Epidermal melanocyte (primary cell): ENCODE data around the gene NAB1.
"Not testable (repeated sequence)": the region's sequence is repeated elsewhere in the genome, so short reads cannot be mapped to it uniquely, and the experiment has no call there.

Experiments used
- DNase-seq: peaks from one replicate; pipeline ENCODE4 v3.0.0; 2011; ENCODE audit warnings: low spot score; ENCODE audit not compliant: insufficient read length

The NAB1 gene

DNA sequence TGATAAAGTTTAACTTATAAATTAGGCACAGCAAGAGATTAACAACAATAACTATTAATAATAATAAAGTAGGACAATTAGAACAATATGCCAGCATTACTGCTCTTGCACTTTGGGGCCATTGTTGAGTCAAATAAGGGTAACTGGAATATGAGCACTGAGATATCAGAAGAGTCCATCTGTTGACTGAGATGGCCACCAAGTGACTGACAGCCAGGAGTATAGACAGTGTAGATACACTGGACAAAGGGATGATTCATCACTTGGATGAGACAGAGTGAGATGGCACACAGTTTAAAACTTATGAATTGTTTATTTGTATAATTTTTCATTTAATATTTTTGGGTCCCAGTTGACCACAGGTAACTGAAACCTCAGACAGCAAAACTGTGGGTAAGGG, 20.0 kb downstream of the NAB1 start:
- no peak for DNase-seq

DNA sequence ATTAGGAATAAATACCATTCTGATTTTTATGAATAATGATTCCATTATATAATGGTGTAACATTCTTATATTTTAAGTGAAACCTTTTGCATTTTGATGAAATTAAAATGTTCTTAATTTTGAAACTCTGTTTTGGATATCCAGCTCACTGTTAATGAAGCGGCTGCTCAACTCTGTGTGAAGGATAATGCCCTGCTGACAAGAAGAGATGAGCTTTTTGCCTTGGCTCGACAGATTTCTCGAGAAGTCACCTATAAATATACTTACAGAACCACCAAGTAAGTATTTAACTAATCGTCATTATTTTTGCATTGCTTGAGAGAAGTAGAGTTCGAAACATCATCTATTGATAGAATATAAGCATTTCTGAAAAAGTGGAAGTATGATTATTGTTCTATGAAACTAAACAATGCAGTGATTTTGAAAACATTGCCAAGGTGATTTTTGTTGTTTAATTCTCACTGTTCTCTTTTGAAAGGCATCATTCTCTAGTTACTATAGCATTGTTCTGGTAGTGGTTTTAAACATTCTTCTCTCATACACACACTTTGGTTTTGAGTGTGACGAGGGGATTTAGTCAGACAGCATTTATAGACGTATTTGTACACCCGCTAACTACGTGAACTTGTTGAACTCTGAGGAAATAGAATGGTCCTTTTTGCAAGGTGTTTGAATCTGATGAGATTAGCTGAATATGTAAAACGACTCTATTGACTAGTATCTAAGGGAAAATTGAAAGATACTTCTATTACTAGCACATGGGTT, 21.5 kb downstream of the NAB1 start:
- DNase-seq = no peak

DNA sequence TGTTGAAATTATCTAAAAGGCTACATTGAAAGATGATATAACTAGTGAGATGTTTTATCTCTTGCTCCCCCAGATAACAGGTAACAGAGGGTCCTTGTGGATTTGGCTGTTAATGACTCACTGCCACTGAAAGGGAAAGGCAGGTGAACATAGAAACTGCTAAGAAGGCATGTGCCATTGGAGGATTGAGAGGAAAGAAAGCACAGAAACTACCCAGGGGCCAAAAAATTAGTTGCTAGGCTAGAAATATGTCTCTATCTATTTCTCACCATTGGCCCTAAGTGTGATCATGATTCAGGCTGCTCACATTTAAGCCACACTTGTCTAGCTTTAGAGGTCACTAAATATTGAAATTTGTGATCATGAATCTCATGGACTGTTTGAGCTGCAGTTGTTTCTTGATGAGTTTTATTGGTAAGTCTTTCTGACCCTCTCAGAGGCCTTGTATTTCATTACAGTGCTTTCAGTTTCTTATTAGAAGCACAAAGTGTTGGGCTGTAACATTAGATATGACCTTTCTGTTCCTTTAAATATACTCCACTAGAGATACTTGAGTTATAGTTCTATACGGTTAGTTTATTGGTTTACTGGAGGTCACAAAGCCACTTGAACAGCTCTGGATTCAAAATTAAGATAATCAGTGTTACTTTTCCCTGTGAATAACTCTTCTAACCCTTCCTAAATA, 26.2 kb downstream of the NAB1 start:
- no peak for DNase-seq

DNA sequence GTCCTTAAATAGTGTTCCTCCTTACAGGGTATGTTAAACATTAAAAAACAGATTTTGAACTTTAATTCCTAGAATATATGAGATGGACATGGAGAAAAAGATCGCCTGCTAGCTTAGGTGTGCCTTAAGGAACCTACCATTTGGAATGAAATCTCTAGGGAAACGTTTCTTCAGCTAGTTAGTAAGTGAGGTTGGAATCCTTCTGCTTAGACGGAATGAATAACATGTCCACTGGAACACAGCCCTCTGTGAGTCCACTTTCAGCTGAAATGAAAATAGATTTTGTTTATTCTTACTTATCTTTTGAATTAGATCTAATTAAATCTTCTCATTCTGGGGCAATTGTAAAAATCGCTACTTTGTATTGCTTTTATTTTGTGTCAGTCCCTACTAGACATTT, 28.4 kb downstream of the NAB1 start:
- no peak for DNase-seq

DNA sequence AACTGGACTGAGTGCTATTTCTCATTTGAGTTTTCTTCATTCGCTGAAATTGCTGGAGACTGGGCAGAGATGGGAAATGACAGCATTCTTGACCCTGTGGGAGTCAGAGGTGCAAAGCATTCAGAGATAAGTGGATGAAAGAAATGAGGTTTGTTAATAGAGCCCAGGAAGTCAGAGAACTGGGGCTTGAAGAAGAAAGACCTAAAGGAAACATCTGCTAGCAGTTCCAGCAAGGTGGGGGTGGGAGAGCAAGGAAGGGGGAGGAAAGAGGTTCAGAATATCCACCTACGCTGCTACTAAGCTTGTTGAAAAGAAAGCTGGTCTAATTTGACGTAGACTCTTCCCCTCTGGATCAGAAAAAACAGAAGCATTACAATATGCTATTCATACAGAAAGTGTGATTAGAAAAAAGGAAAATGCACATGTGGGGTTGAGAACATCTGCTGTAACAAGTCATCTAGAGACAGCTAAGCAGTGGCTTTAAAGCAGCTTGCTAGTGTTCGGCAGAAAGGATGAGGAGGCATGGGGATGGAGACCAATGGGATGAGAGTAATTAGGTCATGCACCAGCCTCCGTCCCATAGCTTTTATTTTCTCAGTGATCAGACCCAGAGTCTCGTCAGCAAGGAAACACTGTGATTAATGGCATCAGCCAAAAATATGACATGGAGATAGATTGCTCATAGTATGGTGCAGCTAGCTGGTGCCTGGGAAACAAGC, 29.7 kb downstream of the NAB1 start:
- no peak for DNase-seq

DNA sequence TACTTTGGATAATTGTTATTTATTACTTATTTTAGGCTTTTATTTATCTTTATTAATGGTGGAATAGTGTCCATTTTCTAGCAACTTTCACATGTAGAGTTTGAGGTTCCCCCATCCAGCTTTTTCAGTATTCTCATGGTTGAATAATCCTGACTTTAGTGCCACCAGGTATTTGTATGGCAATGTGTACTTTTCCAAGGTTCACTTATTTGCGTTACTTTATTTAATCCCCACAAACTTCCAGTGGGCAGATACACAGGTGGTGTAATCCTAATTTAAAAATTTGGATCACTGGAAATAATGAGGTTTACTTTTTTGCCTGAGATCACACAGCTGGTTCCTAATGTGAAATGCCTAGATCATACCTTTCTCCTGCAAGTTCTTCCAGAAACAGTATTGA, 30.5 kb downstream of the NAB1 start:
- DNase-seq = no peak

DNA sequence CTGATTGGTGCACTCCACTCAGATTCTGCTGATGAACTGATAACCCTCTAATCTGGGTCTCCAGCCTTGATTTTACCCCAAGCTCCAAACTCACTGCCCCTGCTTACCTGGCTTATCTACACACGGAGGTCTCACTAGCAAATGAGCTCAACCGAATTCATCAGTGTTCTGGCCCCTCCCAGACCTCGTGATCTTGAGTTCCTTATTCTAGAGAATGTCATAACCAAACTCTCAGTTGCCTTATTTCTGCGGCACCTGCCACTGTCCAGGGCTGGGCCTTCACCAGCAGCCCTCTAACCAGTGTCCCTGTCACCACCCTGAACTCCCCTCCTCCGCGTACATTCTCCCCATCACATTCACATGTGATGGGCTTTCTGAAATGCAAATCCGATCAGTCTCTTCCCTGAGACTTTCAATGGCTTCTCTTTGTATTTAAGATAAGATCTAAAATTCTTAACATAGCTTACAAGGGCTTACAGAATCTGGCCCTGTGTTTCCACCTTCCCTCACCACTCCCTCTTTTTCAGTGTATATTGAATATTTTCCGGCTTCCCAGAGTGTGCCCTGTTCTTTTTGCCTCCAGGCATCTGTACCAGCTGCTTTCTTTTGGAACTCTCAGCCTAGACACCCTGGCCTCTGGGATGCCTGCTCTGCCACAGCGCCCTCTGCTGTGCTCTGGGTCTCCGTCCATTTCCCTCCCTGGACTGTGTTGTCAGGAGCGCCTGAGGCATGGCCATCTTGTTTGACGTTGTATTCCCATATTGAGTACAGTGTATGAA, 31.1 kb downstream of the NAB1 start:
- no peak for DNase-seq

DNA sequence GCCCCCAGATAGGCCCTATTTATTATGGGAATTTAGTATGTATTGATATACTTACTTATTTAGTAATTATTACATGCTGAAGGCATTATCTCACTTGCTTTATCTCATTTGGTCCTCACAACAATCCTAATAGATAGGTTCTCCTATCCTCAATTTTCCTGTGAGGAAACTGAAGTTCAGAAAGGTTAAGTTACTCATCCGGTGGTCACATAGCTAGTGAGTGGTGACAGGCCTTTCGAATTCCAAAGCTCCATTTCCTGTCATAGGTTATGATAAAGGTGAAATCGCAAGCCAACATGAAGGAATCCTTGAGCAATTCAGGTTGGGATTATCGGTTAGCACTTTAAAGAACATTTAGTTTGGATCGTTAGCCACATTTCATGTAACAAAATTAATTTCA, 33.3 kb downstream of the NAB1 start:
- no peak for DNase-seq

DNA sequence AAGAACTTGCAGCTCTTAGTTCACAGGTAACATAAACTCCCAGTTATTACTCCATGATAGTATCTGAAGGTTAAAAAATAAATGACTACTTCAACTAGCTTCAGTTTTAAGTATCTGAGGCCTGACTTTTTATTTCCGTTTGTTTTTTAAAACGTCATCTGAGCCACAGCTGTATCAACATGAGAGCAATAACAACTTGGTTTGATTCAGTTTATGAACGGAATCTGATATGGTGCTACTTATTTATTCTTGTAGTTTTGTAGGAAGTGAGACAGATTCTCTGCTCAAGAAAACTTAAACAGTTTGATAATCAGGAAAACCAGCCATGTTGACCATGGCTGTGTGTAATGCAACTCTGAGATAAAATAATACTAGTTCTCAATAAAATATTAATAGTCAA, 34.9 kb downstream of the NAB1 start:
- DNase-seq = no peak

DNA sequence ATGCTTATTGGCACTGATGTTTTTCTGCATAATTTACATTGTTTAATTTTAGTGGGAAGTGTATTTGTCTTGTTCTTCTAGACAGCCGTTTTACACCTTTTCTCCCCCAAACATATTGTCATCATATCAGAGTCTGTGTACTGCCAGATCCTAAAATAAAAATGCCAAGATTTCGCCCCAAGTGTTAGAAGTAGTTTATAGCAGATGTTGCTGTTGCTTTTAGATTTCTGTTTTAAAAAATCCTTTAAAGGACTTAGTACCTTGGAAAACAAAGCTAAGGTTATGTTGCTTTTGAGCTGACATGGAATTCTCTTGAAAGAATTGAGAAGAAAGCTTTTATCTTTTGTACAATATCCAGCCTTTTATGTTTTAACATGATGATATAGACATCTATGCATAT, 36.0 kb downstream of the NAB1 start:
- DNase-seq = no peak

DNA sequence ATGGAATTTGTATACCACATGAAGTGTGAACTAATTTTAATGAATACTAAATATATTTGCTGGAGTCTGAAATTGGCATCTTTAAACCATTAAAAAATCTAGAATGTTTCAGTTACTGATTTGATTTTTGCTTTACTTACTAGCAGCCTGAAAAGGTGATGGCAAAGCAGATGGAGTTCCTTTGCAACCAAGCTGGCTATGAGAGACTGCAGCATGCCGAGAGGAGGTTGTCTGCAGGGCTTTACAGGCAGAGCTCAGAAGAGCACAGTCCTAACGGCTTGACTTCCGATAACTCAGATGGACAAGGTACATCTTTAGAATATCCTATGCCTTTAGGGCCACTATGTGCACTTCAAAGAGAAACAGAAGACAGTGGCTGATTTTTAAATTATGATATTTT, 36.5 kb downstream of the NAB1 start:
- DNase-seq = no peak

DNA sequence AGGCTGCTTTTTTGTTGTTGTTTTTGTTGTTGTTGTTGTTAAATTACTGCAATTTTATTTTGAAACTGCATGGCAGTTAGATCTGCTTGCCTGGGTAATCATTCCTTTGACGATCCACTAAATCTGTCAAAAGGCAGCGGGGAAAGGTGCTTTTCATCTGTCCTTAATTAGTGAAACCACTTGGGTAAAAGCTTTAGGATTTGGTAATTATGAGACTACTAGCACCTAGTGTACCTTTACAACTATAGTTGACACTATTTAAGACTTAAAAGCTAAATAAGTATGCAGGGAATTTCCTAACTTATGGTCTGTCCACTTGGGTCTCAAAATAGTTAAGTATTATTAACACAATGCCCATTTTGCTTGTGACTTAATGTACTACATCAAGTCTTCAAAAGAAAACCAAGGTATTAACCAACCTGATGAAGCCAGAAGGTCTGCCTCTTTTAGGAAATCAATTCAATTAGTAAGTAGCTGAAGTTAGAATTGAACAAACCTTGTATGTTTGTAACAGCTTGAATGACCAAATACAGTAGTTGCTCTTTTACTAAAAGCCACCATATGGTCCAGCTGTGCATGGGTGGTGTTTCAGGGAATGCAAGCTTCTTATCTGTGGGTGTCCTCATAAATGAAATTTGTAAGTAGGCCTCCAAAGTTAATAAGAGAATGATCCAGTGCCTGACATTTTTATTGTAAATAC, 44.8 kb downstream of the NAB1 start:
- no peak for DNase-seq

DNA sequence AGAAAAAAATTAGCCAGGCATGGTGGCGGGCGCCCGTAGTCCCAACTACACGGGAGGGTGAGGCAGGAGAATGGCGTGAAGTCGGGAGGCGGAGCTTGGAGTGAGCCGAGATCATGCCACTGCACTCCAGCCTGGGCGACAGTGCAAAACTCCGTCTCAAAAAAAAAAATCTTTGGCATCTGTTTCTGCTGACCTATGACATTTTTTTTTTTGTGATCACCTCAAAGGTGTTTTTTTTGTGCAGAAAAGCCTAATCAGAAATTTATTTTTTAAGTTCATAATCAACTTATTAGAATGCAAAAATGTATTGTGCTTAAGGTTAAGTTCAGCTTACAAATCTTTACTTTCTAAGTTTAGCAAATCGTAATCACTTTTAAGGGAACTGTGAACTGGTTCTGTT, 45.6 kb downstream of the NAB1 start:
- no peak for DNase-seq

DNA sequence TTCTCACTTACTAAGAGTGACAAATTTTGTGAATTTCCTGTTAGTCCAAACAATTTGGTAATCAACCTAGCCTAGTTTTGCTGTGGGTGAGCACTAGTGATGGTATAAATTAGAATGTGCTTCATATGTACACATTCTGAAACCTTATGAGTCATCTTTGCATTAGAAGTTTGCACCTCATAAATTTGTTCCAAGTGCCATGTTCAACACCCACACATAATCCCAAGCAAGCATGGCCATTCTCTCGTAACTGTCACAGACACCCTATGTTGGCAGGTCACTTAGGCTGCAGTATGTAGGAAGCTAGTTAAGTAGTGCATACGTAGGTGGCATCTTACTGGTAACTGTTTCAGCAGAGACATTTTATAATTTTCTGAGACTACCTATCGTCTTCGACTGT, 46.9 kb downstream of the NAB1 start:
- DNase-seq = no peak

DNA sequence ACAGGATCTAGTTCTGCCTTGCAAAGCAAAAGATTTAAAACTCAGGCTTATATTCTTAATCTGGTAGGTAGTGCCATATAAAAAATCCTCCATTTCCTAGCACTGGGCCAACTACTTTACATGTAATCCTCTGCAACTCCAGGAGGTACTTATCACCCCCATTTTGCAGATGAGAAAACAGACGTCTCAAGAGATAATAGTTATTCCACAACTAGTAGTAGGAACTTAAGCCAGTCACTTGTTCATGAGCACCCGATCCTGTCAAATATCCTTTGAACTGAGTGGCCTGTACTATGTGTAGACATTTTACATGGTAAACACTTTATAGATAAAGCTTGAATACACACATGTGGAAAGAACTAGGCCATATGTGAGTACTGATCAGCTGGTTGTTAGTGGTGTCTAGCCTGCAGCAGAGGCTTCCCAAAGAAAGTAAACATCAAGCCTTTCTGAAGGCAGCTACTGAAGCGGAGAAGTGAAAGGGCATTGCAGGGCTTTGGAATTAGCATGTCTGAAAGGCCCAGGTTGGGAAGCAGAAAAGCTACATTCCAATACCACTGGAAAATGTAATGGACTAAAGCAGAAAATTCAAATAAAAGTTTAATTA, 48.0 kb downstream of the NAB1 start:
- DNase-seq = no peak

DNA sequence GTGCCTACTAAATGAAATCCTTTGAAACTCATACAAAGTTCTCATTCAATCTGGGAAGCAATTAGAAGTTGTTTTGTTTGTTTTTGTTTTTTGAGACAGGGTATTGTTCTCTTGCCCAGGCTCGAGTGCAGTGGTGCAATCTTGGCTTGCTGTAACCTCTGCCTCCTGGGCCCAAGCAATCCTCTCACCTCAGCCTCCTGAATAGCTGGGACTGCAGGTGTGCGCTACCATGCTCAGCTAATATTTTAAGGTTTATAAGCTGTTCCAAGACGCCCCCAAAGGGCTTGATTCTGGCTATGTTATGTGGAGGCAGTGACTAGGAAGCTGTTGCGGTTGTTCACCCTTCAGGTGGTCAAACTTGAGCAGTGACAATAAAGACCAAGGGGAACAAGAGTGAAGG, 48.5 kb downstream of the NAB1 start:
- DNase-seq = no peak

DNA sequence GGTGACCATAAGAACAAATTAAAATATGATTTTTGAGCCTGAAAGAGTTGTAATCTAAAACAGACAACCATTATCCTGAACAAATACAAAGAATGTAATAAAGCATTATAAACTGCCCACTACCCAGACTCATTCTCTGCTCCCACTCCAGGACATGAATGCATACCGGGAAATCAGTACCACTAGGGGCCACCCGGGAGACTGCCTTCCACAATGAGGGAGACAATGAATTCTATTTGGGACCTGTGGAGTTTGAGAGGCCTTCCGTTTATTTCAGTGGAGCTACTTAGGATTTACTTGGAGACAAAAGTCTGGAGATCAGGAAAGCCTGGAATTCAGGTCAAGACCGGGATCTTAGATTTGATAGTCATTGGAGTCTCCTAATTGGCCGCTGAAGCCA, 50.0 kb downstream of the NAB1 start:
- no peak for DNase-seq

DNA sequence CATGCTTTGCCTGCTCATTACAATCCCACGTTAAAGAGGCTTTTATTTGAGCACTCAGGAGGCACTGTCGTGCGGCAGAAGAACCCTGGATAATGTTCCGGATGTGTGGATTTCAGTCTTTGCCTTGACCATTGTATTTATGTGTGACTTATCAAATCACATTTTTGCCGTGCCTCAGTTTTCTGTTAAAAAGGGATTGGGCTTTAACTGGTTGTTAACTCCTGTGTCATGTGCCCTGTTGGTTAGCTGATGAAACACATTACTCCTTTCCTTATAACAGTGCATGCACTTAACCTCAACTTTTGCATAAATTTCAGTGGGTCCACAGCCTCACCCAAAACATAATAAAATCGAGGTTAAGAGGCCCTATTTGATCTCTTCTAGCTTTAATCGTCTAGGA, 52.7 kb downstream of the NAB1 start:
- no peak for DNase-seq

DNA sequence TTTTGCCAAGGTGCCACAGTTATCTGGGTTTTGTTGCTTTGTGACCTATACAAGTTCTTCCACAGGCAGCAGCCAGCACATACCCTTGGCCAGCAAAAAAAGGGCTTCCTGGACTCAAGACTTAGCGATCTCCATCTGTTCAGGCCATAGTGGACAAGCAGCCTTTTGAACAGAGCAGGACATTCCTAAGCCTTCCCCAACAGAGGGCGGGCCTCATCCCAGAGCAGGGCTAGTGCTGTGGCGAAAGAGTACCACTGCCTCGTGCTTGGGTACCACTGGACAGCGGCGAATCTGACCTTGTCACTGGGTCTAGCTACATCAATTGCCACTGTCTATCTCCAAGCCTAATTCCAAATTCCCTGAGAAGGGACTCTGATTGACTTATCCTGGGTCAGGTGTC, 56.4 kb downstream of the NAB1 start:
- no peak for DNase-seq

DNA sequence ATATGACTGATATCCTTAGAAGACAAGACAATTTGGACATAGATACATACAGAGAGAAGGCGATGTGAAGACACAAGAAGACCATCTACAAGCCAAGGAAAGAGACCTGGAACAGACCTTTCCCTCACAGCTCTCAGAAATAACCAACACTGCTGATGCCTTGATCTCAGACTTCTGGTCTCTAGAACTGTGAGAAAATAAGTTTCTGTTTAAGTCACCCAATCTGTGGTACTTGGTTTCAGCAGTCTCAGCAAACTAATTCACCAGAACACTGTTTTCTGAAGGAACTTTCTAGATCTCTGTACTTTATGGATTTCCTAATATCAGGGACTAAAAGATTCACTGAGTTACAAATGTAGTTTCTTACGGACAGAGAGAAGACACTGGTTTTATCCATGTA, 58.8 kb downstream of the NAB1 start:
- no peak for DNase-seq

DNA sequence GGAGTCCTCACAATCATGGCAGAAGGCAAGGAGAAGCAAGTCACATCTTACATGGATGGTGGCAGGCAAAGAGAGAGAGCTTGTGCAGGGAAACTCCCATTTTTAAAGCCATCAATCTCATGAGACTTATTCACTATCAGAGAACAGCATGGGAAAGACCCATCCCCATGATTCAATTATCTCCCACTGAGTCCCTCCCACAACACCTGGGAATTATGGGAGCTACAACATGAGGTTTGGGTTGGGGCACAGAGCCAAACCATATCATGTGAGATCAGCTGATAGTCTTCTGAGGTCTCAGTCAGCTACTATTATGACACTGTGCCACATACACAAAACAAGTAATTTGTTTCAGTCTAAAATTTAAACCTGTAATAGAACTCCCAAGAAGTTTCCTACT, 59.8 kb downstream of the NAB1 start:
- not testable (repeated sequence) for DNase-seq
